ENCODE results near the gene COP1. TPM values are rescaled to one million over a fixed set of nuclear protein-coding genes. Genes with fewer than 3 reads are reported as not detected.
A peak's percentile ranks its signal among the peaks of the same experiment; 100 is the strongest.
"Not testable (repeated sequence)": the region's sequence is repeated elsewhere in the genome, so short reads cannot be mapped to it uniquely, and the experiment has no call there.

Gene COP1
- total RNA-seq, 1 experiment from 2014 or later = 36.0 TPM

DNA sequence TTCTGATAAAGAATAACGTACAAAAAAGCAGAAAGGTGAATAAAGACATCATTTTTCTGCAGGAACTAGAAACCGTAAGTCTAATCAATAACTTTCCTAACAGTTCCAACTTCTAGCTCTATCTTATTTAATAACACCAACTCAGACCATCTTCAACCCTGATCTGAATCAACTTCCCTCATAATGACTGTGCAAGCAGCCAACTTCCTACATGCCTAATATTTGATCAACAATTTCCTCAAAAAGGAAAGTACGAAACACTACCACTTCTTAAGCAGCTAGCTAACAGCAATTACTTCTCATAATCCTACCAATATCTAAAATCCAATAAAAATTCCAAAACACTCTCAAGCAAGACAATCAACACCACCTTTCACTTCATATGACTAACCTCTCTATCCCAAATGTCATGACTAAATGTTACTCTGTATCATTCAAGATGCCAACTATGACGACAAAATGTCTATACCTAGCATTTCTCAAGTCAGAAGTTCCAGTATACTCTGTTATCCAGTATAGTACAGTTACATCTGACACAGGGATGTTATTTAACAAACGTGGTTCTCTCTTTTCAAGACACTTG is 1.7 kb downstream of the COP1 start:
- H3K27me3 Mint-ChIP-seq (ENCODE audit: low read depth) = no peaks in the 10 kb centered on the region
- no peak for ATAC-seq
- H3K27ac Mint-ChIP-seq = peak overlapping the region; percentile 2; the same call in 1 of the 2 replicates
- H3K9me3 Mint-ChIP-seq = no peaks in the 10 kb centered on the region
- POLR2A ChIA-PET = no interaction called here
- TF ChIP-seq NFATC4 (CRISPR knock-in tag; IDR thresholded peaks at IDR 0.05) = no peak
- no peak for TF ChIP-seq EMX1 (CRISPR knock-in tag; IDR thresholded peaks at IDR 0.05)
- TF ChIP-seq JUN (CRISPR knock-in tag; IDR thresholded peaks at IDR 0.05) = no peak
- TF ChIP-seq FOXJ3 (CRISPR knock-in tag; IDR thresholded peaks at IDR 0.05; ENCODE audit: borderline replicate concordance) = no peak
- TF ChIP-seq MLX (CRISPR knock-in tag; IDR thresholded peaks at IDR 0.05) = no peak
- TF ChIP-seq PRRX2 (CRISPR knock-in tag; IDR thresholded peaks at IDR 0.05) = no peak
- H3K36me3 Mint-ChIP-seq = no peaks in the 10 kb centered on the region
- H3K4me3 Mint-ChIP-seq = peak overlapping the region; percentile 87
- CTCF ChIA-PET = no interaction called here
- no peak for DNase-seq (ENCODE audit: low spot score)
- peaks cover 34% of the 10 kb centered on the region for H3K4me1 Mint-ChIP-seq

GRCh38 chr1:176204655-176205054 is 2.4 kb downstream of the COP1 start:
- CTCF ChIA-PET; H3K27me3 Mint-ChIP-seq (ENCODE audit: low read depth); H3K36me3 Mint-ChIP-seq; ATAC-seq; H3K9me3 Mint-ChIP-seq; DNase-seq (ENCODE audit: low spot score); H3K27ac Mint-ChIP-seq; POLR2A ChIA-PET: not testable (repeated sequence)
- peak overlapping the region; percentile 87 for H3K4me3 Mint-ChIP-seq
- peaks cover 34% of the 10 kb centered on the region for H3K4me1 Mint-ChIP-seq

- Mint-ChIP-seq H3K4me1 (peaks cover 34% of the 10 kb centered on the region), H3K9me3 (peaks cover under 1% of the 10 kb centered on the region; the same call in 1 of the 2 replicates), H3K27ac (no peak overlapping the region), H3K36me3 (no peaks in the 10 kb centered on the region), H3K4me3 (no peak overlapping the region), H3K27me3 (ENCODE audit: low read depth) (no peaks in the 10 kb centered on the region)
- ATAC-seq (no peak), DNase-seq (ENCODE audit: low spot score) (no peak)
- CTCF ChIA-PET = no interaction called here
- POLR2A ChIA-PET = no interaction called here
- TF ChIP-seq ZNF416 (CRISPR knock-in tag; IDR thresholded peaks at IDR 0.05) = no peak
- TF ChIP-seq FOXK1 (CRISPR knock-in tag; IDR thresholded peaks at IDR 0.05) = no peak
- TF ChIP-seq PREB (CRISPR knock-in tag; IDR thresholded peaks at IDR 0.05; ENCODE audit: borderline replicate concordance) = no peak
- no peak for TF ChIP-seq TCF7 (CRISPR knock-in tag; IDR thresholded peaks at IDR 0.05; ENCODE audit: low read depth)
- no peak for TF ChIP-seq NR3C1 (CRISPR knock-in tag; conservative IDR thresholded peaks at IDR 0.05; ENCODE audit: low read depth)
- TF ChIP-seq HMGA2 (CRISPR knock-in tag; IDR thresholded peaks at IDR 0.05) = no peak
- TF ChIP-seq EMX1 (CRISPR knock-in tag; IDR thresholded peaks at IDR 0.05) = no peak
- TF ChIP-seq NFATC4 (CRISPR knock-in tag; IDR thresholded peaks at IDR 0.05) = no peak
- no peak for TF ChIP-seq MYBL2 (CRISPR knock-in tag; IDR thresholded peaks at IDR 0.05)
- no peak for TF ChIP-seq SMAD4 (CRISPR knock-in tag; IDR thresholded peaks at IDR 0.05)
- no peak for TF ChIP-seq OVOL2 (CRISPR knock-in tag; IDR thresholded peaks at IDR 0.05; ENCODE audit: borderline replicate concordance)
- TF ChIP-seq, protein P1, sequence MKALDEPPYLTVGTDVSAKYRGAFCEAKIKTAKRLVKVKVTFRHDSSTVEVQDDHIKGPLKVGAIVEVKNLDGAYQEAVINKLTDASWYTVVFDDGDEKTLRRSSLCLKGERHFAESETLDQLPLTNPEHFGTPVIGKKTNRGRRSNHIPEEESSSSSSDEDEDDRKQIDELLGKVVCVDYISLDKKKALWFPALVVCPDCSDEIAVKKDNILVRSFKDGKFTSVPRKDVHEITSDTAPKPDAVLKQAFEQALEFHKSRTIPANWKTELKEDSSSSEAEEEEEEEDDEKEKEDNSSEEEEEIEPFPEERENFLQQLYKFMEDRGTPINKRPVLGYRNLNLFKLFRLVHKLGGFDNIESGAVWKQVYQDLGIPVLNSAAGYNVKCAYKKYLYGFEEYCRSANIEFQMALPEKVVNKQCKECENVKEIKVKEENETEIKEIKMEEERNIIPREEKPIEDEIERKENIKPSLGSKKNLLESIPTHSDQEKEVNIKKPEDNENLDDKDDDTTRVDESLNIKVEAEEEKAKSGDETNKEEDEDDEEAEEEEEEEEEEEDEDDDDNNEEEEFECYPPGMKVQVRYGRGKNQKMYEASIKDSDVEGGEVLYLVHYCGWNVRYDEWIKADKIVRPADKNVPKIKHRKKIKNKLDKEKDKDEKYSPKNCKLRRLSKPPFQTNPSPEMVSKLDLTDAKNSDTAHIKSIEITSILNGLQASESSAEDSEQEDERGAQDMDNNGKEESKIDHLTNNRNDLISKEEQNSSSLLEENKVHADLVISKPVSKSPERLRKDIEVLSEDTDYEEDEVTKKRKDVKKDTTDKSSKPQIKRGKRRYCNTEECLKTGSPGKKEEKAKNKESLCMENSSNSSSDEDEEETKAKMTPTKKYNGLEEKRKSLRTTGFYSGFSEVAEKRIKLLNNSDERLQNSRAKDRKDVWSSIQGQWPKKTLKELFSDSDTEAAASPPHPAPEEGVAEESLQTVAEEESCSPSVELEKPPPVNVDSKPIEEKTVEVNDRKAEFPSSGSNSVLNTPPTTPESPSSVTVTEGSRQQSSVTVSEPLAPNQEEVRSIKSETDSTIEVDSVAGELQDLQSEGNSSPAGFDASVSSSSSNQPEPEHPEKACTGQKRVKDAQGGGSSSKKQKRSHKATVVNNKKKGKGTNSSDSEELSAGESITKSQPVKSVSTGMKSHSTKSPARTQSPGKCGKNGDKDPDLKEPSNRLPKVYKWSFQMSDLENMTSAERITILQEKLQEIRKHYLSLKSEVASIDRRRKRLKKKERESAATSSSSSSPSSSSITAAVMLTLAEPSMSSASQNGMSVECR (CRISPR knock-in tag; IDR thresholded peaks at IDR 0.05; ENCODE audit: borderline replicate concordance) = no peak
These were observed 3.4 kb downstream of the COP1 start for GRCh38 chr1:176203735-176204134.
